ENCODE measurements around the gene KRT84.

DNA sequence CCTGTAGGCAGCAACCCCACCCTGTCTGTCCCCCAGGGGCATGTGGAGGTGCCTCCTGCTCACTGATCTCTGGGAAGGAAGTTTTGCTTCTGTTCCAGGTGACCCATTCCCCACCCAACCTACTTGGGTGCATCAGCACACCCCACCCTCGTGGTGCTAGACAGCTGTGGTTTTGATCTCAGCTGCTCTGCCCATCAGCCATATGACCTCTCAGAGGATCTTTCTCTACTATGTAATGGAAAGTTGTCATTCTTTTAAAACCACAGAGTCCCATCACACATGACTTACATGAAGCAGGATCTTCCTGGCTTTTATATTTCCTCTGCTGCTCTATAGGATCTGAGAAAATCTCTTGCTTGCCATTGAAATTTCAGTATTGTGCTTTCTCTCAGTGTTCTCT is 34.2 kb upstream of the KRT84 start:
- TF ChIP-seq, protein P1, sequence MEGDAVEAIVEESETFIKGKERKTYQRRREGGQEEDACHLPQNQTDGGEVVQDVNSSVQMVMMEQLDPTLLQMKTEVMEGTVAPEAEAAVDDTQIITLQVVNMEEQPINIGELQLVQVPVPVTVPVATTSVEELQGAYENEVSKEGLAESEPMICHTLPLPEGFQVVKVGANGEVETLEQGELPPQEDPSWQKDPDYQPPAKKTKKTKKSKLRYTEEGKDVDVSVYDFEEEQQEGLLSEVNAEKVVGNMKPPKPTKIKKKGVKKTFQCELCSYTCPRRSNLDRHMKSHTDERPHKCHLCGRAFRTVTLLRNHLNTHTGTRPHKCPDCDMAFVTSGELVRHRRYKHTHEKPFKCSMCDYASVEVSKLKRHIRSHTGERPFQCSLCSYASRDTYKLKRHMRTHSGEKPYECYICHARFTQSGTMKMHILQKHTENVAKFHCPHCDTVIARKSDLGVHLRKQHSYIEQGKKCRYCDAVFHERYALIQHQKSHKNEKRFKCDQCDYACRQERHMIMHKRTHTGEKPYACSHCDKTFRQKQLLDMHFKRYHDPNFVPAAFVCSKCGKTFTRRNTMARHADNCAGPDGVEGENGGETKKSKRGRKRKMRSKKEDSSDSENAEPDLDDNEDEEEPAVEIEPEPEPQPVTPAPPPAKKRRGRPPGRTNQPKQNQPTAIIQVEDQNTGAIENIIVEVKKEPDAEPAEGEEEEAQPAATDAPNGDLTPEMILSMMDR (IDR thresholded peaks at IDR 0.05) = no peak
- TF ChIP-seq ZNF317 (CRISPR knock-in tag; IDR thresholded peaks at IDR 0.05; ENCODE audit: borderline replicate concordance, low read depth) (no peak), ATF3 (CRISPR knock-in tag; conservative IDR thresholded peaks at IDR 0.05) (no peak), HMGXB4 (CRISPR knock-in tag; IDR thresholded peaks at IDR 0.05) (no peak), ARID4B (CRISPR knock-in tag; IDR thresholded peaks at IDR 0.05; ENCODE audit: borderline replicate concordance) (no peak), ZNF121 (CRISPR knock-in tag; IDR thresholded peaks at IDR 0.05) (no peak), FOXP1 (CRISPR knock-in tag; IDR thresholded peaks at IDR 0.05; ENCODE audit: borderline replicate concordance) (no peak), FOXJ3 (CRISPR knock-in tag; IDR thresholded peaks at IDR 0.05; ENCODE audit: borderline replicate concordance) (no peak), ESRRA (CRISPR knock-in tag; IDR thresholded peaks at IDR 0.05; ENCODE audit: borderline replicate concordance) (no peak), ZSCAN18 (CRISPR knock-in tag; IDR thresholded peaks at IDR 0.05) (no peak), USF2 (CRISPR knock-in tag; IDR thresholded peaks at IDR 0.05) (no peak), FOXK1 (CRISPR knock-in tag; IDR thresholded peaks at IDR 0.05) (no peak)
- TF ChIP-seq, protein P2, sequence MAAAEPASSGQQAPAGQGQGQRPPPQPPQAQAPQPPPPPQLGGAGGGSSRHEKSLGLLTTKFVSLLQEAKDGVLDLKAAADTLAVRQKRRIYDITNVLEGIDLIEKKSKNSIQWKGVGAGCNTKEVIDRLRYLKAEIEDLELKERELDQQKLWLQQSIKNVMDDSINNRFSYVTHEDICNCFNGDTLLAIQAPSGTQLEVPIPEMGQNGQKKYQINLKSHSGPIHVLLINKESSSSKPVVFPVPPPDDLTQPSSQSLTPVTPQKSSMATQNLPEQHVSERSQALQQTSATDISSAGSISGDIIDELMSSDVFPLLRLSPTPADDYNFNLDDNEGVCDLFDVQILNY (CRISPR knock-in tag; IDR thresholded peaks at IDR 0.05) = no peak
- TF ChIP-seq, protein P3, sequence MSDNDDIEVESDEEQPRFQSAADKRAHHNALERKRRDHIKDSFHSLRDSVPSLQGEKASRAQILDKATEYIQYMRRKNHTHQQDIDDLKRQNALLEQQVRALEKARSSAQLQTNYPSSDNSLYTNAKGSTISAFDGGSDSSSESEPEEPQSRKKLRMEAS (CRISPR knock-in tag; IDR thresholded peaks at IDR 0.05) = no peak

Measured in WTC11 (cell line).